Spleen (tissue), 7 donors: Measurements from ENCODE around the gene BCOR.

ENCODE experiments used
- CTCF ChIP-seq, 11 experiments: fragments of 200-600 bp in 7 of 11; fragments of 450-650 bp in 4 of 11; sonication (generic) in 4 of 11; IDR thresholded peaks in 8 of 11; conservative IDR thresholded peaks in 3 of 11; 1 replicate in 7 of 11; 2 replicates in 4 of 11; pipeline versions ENCODE4 v1.4.0 to v1.8.0; 2016 to 2021; ENCODE audit warnings: antibody characterized with exemption in 11 of 11, inconsistent platforms in 4 of 11, mild to moderate bottlenecking in 1 of 11
- POLR2A ChIP-seq, 3 donors: fragments of 450-650 bp; IDR thresholded peaks; one replicate each; pipeline ENCODE4 v1.5.1; 2017; ENCODE audit warnings: antibody characterized with exemption in 3 of 3, mild to moderate bottlenecking in 1 of 3
- donor health status: DM: no; HTN: no; CAD: no; lungs with moderate emphysema.
- donor health status: DM: no; HTN: no; CAD: no.
- donor health status: DM: no; HTN: no; CAD: no.

GRCh38 chrX:40090961-40091360, 6.8 kb downstream of the BCOR start:
- no peak for TF ChIP-seq CTCF (IDR thresholded peaks at IDR 0.05 in 8 of 11, conservative IDR thresholded peaks at IDR 0.05 in 3 of 11)
- TF ChIP-seq POLR2A (IDR thresholded peaks at IDR 0.05), result no peak
